Measurements from ENCODE around the gene F2R.
A peak's percentile ranks its signal among the peaks of the same experiment; 100 is the strongest.
"Not testable (repeated sequence)": the region's sequence is repeated elsewhere in the genome, so short reads cannot be mapped to it uniquely, and the experiment has no call there.

F2R gene

DNA sequence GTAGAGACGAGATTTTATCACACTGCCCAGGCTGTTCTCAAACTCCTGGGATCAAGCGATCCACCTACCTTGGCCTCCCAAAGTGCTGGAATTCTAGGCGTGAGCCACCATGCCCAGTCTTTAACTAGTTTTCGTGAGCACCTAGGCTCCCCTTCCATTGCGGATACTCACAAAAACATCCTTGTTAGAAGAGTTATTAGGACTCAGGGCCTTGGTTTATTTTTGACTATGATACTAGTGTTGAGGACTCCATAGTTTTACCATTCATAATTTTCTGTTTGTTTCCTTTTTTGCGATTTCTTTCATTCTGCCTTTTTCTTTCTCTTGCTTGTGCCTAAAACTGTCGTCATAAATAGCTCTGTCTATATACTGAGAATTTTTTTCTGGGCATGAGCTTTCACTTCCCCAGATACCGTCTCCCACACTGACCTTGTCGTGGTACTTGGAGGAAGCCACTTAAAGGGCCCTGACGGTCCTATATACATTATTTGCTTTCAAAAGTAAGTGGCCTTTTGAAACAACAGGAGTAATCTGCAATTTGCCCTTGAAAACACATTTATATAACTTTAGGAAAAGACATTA, 5.2 kb downstream of the F2R start:
- no peak for FAIRE-seq

DNA sequence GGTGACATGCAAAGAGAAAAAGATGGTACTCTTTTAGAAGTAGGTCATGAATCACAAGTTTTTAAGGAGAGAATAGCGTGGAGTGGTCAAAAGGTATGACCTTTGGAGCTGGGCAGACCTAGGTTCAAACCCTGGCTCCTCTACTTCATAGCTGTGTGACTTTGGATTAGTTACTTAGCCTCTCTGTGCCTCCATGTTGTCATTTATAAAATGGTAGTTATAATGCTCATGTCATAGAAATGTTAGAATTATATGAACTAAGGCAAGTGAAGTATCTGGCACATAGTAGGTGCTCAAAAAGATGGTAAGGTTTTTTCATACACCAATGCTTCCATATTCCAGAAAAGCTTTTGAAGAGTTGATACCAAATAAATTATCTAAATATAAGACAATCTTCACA, 7.3 kb downstream of the F2R start:
- no peak for FAIRE-seq

DNA sequence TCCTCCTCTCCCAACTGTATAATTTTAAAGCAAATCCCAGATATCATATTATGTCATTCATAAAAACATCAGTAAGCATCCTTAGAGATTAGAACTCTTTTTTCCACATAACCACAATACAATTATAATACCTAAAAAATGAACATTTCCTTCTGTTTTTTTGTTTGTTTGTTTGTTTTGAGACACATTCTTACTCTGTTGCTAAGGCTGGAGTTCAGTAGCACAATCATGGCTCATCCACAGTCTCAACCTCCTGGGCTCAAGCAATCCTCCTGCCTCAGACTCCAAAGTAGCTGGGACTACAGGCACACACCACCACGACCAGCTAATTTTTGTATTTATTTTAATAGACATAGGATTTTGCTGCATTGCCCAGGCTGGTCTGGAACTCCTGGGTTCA, 8.0 kb downstream of the F2R start:
- FAIRE-seq: no peak

DNA sequence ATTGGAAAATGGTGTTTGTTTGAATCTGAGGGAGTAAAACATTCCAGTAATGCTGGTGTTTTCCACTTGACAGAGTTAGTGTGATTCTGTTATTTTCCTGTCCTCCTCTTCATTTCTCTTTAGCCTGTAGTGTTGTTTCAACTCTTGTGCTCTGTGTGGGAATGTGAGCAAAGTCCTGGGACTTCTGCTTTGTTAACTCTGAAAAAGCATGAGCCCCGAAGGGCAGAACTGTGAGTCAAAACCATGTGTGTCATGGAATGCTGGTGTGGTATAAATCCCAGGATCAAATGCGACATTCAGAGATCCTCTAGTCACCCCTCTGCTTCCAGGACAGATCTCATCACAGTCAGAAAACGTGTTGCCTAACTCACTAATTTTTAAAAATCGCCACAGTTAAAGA, 8.9 kb downstream of the F2R start:
- peak; percentile 72 for FAIRE-seq

DNA sequence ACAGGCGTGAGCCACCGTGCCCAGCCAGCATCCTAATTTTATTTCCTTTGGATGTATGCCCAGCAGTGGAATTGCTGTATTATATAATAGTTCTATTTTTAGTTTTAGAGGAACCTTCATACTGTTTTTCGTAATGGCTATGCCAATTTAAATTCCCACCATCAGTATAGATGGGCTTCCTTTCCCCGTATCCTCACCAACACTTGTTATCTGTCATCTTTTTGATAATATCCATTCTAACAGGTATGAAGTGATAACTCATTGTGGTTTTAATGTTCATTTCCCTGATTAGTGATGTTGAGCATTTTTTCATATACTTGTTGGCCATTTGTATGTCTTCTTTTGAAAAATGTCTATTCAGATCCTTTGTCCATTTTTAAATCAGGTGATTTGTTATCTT, 13.0 kb downstream of the F2R start:
- FAIRE-seq: no peak

DNA sequence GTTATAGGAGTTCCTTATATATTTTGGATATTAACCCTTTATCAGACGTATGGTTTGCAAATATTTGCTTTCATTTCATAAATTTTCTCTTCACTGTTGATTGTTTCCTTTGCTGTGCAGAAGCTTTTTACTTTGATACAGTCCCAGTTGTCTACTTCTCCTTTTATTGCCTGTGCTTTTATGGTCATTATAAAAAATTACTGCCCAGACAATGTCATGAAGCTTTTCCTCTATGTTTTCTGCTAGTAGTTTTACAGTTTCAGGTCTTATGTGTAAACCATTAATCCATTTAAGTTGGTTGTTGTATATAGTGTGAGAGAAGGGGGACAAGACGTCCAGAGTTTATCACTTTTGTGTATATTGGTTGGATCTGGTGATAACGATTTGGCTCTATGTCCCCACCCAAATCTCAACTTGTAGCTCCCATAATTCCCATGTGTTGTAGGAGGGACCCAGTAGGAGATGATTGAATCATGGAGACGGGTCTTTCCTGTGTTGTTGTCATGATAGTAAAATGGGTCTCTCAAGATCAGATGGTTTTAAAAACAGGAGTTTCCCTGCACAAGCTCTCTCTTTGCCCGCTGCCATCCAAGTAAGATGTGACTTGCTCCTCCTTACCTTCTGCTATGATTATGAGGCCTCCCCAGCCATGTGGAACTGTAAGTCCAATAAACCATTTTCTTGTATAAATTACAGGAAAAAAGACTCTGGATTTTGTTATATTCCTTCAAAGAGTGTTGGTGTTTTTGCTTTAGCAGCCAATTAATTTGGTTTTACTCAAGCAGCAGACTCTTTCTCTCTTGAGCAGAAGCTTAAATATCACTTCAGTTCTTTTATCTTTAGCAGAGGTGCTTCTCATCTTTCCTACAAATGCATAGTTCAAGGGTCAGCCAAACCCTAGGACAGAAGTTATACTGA, 13.7 kb downstream of the F2R start:
- FAIRE-seq: no peak

DNA sequence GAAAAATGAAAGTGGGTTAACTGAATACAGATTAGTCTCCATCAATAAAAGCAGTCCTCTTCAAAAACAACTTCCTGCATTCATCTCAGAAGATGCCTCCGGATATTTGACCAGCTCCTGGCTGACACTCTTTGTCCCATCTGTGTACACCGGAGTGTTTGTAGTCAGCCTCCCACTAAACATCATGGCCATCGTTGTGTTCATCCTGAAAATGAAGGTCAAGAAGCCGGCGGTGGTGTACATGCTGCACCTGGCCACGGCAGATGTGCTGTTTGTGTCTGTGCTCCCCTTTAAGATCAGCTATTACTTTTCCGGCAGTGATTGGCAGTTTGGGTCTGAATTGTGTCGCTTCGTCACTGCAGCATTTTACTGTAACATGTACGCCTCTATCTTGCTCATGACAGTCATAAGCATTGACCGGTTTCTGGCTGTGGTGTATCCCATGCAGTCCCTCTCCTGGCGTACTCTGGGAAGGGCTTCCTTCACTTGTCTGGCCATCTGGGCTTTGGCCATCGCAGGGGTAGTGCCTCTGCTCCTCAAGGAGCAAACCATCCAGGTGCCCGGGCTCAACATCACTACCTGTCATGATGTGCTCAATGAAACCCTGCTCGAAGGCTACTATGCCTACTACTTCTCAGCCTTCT, 16.6 kb downstream of the F2R start:
- no peak for FAIRE-seq

DNA sequence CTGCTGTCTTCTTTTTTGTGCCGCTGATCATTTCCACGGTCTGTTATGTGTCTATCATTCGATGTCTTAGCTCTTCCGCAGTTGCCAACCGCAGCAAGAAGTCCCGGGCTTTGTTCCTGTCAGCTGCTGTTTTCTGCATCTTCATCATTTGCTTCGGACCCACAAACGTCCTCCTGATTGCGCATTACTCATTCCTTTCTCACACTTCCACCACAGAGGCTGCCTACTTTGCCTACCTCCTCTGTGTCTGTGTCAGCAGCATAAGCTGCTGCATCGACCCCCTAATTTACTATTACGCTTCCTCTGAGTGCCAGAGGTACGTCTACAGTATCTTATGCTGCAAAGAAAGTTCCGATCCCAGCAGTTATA, 17.1 kb downstream of the F2R start:
- no peak for FAIRE-seq

DNA sequence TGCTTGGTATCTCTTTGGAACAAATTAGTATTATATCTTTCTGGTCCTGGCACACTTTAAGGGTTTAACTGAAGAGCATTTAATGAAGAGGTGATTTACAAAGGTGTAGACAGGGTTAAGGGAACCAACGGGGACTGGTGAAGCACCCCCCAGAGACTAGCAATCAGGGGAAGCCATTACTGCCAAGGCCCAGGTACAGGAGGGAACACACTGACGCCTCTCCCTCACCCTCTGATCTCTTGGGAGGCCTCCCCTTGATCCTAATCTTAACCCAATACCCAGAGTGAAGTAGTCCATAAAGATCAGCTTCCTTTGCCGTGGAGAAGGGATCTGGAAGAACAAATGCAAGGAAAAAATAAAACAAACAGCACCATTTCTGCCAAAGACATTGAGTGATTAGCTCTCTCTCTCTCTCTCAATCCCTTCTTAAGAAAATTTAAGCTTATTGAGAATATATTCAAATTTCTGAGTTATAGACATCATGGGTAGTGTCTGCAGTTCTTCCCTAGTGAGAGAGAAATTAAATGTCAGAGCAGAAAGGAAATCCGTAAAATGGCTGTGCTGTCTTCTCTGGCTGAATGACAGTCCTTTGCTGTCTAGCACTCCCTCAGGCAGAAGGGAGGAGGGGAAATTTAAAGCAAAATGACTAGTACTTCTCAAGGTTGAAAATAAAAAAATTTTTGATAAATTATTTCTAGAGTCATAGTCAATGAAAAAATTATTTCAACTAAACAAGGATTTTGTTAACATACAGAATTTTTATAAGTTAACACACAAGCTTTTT, 20.0 kb downstream of the F2R start:
- no peak for FAIRE-seq

DNA sequence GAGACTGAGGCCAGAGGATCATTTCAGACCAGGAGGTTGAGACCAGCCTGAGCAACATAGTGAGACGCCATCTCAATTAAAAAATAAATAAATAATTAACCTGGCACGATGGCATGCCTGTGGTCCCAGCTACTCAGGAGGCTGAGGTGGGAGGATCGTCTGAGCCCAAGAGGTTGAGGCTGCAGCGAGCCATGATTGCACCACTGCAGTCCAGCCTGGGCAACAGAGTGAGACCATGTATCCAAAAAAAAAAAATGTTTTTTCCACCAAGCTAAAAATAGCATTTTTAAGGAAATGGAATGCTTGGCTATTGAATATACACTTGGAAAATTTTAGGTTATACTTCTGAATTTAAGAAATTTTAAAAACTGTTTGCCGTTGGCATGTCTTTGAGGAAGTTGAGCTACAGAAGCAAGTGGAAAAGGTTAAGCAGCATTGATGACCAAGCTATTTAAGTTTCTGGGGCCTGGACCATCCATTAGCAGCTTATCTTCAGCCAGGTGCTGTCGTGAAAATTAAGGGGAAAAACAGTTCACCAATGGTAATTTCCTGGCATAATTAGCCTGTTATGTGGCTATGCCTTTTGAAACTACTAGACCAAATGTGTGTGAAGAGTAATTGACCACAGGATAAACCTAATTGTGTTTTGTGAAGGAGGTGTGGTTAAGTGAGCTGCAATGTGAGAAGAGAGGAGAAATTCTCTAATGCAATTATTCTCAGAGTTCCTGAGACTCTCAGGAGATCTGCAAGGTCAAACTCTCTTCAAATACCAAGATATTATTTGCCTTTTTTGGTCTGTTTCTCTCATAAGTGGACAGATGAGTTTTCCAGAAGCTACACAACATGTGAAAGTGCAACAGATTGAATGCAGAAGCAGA, 21.0 kb downstream of the F2R start:
- peak; percentile 98 for FAIRE-seq

DNA sequence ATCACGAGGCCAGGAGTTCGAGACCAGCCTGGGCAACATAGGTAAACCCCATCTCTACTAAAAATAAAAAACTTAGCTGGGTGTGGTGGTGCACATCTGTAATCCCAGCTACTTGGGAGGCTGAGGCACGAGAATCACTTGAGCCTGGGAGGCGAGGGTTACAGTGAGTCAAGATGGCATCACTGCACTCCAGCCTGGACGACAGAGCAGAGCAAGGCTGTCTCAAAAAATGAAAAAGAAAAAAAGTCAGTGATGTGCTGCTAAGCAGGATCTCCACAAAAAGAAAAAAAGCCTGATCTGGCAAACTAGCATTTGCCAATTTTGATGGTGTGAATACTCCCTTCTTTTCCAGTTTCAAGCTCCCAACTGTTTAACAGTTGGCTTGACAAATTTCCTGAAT, 21.9 kb downstream of the F2R start:
- FAIRE-seq: peak; percentile 39

DNA sequence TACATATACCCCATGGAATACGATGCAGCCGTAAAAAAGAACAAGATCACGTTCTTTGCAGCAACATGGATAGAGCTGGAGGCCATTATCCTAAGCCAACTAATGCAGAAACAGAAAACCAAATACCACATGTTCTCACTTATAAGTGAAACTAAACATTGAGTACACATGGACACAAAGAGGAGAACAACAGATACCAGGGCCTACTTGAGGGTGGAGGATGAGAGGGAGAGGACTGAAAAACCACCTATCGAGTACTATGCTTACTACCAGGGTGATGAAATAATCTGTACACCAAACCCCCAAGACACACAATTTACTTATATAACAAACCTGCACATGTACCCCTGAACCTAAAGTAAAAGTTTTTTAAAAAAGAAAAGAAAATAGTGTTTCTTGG, 25.6 kb downstream of the F2R start:
- FAIRE-seq: not testable (repeated sequence)

DNA sequence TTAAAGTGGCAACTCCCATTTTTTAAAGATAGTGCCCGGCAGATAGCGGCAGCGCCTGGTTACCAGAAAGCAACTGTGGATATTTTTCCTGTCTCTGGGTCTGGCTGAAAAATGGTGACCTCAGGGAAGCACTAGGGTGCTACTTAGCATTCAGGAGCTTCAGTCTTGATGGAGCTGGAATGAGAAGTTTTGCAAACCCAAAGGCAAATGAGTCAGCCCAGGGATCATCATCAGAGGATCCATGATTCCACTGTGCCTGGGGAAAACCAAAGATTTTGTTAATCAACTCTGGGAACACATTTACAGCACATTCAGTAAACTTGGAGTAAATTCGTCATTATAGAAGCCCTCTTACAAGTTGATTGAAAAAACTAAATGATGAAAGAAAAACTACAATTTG, 26.7 kb downstream of the F2R start:
- no peak for FAIRE-seq

DNA sequence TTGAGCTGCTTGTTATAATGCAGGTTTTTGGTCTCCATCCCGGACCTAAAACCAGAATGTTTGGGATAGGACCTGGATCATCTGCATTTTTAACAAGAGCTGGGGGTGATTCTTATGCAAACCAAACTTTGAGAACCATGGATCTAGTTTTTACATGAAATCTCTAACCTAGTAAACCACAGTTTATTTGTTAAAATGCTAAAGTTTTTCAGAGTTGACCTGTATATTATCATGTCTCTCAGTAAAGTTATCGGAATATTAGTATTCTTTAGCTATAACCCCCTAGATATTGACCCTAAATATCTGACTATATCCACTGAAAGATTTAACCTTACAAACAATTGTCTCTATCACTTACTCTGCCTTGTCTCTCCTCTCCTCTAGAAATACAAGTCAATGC, 28.7 kb downstream of the F2R start:
- peak; percentile 28 for FAIRE-seq

DNA sequence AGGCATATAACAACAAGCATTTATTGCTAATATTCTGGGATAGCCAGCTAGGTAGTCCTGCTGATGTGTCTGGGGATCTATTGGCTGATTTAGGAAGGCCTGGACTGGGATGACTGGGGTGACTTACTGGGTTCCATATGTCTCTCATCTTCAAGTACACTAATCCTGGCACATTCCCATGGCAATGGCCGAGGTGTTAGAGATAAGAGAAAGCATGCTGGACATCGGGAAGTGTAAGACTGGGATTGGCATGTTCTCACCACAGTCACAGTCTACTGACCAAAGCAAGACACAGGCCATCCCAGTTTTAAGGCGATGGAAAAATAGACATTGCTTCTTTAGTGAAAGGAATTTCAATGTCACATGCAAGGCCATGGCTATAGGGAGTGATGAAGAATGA, 29.7 kb downstream of the F2R start:
- FAIRE-seq: no peak

DNA sequence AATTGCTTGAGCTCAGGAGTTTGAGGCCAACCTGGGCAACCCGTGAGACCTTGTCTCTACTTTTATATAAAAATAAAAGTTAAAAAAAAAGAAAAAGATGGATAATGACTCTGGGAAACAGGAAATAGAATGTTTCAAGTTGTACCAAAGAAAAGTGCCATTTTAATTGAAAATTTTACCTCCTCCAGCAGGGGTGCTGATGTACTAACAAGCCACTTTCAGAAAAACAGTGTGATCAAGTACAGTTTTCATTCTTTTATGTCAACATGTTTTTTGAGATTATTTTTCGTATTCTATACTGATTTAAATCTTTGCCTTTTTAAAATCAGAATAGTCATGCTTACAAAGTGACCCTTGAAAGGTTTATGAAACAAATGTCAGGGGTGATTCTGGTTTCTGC, 30.8 kb downstream of the F2R start:
- FAIRE-seq: peak; percentile 74

DNA sequence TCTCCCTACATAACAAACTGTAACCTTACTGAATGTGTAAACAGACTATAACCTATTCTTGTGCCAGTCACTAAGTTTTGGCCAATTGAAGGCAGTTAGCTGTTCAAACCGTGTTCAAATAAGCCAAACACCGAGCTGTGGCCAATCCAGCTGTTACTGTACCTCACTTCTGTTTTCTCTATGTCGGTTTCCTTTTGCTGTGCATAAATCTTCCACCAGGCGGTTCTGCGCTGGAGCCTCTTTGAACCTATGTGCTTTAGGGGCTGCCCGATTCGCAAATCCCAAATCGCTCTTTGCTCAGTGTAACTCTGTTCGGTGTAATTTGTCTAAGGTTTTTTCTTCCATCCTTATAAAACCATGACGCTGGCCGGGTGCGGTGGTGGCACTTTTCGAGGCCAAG, 31.8 kb downstream of the F2R start:
- no peak for FAIRE-seq

DNA sequence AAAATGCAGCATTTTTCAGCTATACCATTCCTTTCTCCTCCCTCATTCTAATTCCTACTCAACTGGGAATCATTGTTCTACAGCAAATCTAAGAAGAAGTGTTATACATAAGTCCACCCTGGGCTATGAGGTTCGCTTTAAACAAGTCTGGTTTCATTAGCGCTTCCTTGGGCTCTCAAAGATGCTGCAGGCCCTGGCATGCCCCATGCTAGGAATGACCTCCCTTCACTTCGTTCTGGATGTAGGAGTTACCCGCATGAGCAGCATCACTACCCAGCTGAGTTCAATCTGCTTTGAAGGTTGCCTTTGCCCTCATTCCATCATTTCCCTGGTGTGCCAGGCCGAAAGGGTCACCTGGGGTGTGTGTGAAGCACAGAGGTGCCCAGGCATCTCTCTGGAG, 35.4 kb downstream of the F2R start:
- FAIRE-seq: no peak

DNA sequence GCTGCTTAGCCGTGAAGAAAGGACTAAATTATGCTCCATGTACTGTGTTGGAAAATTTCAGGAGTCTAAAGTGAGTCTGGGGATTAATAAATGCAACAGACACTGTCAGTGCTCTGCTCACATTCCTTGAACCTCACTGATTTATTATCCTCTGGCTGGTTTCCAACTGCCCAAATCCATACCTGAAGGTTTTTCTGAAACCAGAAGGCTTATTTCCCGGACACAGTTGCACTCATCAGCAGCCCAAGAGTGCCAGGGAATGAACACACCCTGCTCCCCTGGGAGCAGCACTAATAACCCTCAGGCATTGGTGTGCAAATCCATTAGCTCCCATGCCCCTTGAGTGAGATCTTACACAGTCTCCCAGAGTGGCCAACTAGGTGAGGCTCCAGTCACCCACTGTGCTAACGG, 38.7 kb downstream of the F2R start:
- FAIRE-seq: no peak

DNA sequence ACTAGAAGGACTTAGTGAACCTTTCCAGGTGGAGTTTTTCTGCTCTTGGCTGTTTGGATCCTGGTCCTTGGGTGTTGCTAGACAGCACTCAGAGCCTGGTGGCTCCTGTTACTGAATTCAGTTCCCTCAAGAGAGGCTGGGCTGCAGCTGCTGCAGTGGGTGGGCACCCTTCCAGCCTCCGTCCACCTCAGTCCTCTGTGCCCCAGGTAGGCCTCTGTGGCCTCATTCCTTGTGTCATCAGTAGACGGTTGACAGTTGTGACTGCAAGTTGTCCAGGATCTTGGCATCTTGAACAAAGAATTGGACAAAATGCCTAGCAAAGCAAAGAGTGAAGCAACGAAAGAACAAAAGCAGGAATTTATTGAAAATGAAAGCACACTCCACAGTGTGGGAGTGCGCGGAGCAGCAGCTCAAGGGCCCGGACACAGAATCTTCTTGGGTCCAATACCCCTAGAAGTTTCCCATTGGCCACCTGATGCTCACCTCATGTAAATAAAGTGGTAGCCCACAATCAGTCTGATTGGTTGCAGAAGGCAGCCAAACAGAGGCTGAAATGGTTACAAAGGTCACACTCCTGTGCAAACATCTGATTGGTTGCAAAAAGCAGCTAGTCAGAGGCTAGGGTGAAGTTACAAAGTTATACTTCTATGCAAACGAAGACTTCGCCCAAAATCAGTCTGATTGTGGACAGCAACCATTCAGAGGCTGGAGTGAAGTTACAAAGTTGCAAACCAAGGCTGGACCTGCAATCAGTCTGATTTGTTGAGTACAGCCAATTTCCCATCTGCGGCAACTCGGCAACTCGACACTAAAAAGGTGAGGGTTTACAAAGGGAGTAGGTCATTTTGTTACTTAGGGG, 40.1 kb downstream of the F2R start:
- FAIRE-seq: no peak

DNA sequence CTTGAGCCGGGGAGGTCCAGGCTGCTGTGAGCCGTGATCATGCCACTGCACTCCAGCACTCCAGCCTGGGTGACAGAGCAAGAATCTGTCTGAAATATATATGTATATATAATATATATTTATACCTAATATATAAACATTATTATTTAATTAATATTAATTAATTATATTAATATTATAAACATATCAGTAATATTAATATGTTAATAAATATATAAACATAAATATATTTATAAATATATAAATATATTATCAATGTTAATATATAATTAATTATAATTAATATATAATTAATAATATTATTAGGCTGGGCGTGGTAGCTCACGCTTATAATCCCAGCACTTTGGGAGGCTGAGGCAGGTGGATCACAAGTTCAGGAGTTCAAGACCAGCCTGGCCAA, 41.1 kb downstream of the F2R start:
- peak; percentile 97 for FAIRE-seq
